Fibroblast of the aortic adventitia (primary cell): ENCODE results near the gene SH3GLB2. TPM values are rescaled to one million over a fixed set of nuclear protein-coding genes. Genes with fewer than 3 reads are reported as not detected.

Source experiments
- DNase-seq: peaks from one replicate; pipeline ENCODE4 v3.0.0-alpha.2; 2010; ENCODE audit warnings: low read depth
- H3K4me3 ChIP-seq: 2 replicates; pipeline ENCODE4 v1.5.1; 2011; ENCODE audit warnings: low read depth, mild to moderate bottlenecking, control low read depth, low read length, moderate library complexity
- total RNA-seq: library from RNA; depleted of rRNA; stranded (reverse); fragments of >200 nt; gene quantifications from 2 replicates; pipeline ENCODE4 v1.2.3, GENCODE V29; 2012; ENCODE audit warnings: low replicate concordance
- TF ChIP-seq, protein P1 (sequence below): IDR thresholded peaks from 2 replicates; pipeline ENCODE4 v1.5.1; 2011; ENCODE audit warnings: mild to moderate bottlenecking, low read length, control low read depth, inconsistent platforms; ENCODE audit not compliant: insufficient read depth

SH3GLB2 gene
- total RNA-seq, 1 donor = 41.0 TPM

DNA sequence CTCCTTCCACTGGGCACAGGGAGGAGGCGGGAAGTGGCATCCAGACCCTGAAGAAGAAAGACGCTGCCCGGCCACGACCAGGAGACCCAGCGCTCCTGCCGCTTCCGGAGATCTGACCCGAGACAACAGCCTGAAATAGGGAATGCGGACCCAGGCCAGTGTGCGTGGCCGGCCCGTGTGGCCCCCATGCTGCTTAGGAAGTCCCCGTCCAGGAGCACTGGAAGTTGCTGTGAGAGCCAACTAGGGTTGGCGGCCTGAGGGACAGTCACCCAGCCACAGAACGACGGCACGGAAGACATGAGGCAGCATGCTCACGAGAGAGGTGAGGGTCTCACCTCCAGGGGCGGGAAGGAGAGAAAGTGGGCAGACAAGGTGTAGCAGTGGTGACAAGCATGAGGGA, 17.0 kb downstream of the SH3GLB2 start:
- no peak overlapping the region for H3K4me3 ChIP-seq
- TF ChIP-seq, protein P1, sequence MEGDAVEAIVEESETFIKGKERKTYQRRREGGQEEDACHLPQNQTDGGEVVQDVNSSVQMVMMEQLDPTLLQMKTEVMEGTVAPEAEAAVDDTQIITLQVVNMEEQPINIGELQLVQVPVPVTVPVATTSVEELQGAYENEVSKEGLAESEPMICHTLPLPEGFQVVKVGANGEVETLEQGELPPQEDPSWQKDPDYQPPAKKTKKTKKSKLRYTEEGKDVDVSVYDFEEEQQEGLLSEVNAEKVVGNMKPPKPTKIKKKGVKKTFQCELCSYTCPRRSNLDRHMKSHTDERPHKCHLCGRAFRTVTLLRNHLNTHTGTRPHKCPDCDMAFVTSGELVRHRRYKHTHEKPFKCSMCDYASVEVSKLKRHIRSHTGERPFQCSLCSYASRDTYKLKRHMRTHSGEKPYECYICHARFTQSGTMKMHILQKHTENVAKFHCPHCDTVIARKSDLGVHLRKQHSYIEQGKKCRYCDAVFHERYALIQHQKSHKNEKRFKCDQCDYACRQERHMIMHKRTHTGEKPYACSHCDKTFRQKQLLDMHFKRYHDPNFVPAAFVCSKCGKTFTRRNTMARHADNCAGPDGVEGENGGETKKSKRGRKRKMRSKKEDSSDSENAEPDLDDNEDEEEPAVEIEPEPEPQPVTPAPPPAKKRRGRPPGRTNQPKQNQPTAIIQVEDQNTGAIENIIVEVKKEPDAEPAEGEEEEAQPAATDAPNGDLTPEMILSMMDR = no peak
- DNase-seq = no peak

DNA sequence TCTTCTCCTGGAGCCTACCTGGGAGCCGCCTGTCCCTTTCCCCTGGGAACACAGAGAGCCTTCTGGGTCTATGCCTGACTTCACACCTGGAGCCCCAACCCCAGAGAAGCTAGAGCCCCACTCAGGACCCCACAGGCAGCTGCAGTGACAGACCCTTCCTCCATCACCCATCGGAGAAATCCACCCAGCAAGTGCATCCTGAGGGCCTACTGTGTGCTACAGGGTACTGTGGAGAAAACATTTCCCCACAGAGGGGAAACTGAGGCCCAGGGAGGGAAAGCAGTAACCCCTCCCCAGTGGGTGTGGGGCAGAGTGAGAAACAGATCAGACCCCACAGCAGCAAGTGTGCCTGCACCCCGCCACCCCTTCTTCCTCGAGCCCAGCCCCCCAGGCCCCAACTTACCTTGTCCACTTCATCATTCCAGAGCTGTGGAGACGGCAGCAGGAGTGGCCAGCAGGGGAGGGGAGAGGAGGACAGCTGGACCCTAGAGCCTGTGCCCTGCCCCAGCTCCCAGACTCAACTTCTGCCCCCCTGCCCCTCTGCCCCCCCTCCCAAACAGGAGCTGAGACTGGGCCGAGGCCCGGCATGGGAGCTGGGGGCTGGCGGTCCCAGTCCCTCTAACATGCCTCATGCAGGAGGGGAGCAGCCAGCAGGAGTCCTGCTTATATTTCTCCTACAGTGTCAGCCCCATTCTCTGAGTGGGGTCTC, 17.7 kb downstream of the SH3GLB2 start:
- DNase-seq = no peak
- TF ChIP-seq, protein P1 = no peak
- no peak overlapping the region for H3K4me3 ChIP-seq

DNA sequence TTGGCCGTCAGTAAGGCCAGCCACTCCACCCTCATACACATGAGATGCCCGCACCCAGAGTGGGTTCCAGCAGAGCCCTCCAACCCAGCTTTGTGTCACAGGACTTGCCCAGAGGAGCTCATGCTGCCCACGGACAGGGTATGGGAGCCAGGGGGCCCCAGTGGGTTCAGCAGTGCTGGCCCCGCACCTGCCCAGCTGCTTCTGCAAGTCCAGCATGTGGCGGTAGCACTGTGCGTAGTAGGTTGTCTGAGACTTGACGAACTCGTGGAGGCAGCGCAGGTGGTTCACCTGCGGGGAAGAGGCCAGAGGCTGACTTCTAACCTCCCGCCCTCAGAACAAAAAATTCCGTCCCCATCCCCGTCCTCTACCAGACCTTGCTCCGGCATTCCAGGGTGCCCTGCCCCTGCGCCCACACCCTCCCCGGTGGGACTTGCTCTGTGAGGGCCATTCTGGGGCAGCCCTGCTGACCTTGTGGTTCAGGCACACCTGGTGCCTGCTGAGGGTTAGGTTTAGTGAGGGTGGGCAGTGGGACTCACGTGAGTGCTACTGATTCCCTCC, 18.5 kb downstream of the SH3GLB2 start:
- TF ChIP-seq, protein P1 = no peak
- DNase-seq = no peak
- no peak overlapping the region for H3K4me3 ChIP-seq

DNA sequence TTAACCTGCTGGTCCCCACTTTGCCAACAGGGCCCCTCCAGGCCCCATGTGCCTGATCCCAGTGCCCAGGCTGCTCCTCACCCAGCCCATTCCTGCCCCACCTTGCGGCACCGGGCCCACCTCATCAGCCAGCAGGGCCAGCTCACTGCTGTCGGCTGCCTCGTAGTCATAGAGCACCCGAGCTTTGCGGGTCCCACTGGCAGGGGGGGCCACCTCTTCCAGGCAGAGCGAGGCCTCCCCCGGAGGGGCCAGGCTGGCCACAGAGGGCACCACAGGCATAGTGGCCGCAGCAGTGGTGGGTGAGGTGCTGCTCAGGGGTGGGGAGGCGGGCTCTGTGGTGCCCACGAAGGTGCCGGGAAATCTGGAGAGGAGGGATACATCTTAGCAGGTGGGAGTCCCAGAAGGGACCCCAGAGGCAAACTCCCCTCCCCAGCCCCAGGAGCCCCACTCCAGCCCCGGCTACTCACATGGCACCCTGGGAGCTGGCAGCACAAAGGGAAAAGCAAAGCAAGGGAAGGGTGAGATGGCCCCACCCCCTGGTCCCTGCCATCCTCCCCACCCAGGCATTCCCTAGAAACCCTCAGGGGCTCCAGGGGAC, 19.0 kb downstream of the SH3GLB2 start:
- TF ChIP-seq, protein P1 = no peak
- no peak overlapping the region for H3K4me3 ChIP-seq
- DNase-seq = no peak

DNA sequence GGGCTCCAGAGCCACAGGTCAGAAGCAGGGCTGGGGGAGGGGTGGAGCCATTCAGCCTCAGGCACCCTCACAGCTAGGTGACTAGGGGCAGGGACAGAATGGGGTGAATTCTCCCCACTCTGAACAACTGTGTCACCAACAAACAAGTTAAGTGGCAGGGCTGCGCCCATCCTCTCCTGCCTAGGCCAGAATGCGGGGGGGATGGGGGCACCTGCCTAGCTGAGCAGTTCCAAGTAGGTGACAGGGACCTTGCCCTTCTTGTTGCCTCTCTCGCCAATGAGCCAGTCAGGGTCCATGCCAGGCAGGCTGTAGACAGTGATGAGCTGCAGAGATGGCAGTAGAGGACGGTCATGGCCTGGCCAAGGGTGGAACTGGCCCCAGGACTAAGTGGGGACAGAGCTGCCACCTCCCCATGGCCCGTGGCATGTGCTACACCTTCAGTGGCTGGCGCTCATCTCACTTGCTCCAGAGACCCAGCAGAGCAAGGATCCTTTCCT, 19.6 kb downstream of the SH3GLB2 start:
- H3K4me3 ChIP-seq = no peak overlapping the region
- TF ChIP-seq, protein P1 = no peak
- no peak for DNase-seq

DNA sequence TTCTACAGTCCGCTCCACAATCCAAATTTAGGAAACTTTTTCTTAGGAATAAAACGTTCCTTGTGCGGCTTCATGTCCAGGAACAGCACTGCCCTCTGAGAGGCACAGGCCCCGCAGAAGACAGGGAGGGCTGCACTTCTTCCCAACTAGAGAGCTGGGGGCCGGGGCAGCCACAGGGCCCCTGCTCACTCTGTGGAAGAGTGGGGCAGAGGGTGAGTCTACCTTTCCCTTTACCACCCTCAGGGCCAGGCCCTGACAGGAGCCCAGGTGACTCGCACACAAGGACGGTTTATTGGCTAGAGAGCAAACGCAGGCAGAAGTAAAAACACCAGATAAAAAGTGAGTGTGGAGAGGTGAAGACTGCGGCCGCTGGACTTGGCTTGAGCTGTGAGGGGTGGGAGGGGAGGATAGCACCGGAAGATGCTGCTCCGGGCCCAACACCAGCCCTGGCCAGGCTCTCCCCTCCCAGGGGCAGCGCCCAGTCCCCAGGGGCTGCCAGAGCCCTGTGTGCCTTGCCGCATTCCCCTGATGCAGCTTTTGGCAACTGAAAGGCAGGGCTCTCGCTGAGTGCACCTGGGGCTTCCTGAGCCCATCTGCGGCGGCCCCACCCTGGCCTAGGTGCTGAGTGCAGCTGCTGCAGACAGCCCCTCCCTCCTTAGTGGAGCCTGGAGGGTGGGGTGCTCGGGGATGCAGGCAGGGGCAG, 20.2 kb downstream of the SH3GLB2 start:
- no peak overlapping the region for H3K4me3 ChIP-seq
- no peak for DNase-seq
- TF ChIP-seq, protein P1 = no peak
